Psoas muscle (tissue), 8 donors: Measurements from ENCODE around the gene SCRT2. TPM values are rescaled to one million over a fixed set of nuclear protein-coding genes. Genes with fewer than 3 reads are reported as not detected.
"Not testable (repeated sequence)": the region's sequence is repeated elsewhere in the genome, so short reads cannot be mapped to it uniquely, and the experiment has no call there.

Experiments
- ATAC-seq, 4 donors: fragments of 200-7000 bp; cut with Tn5 transposase; one replicate each; pipeline ENCODE4 v1.9.1; 2020; ENCODE audit warnings: moderate library complexity in 3 of 4, mild to moderate bottlenecking in 2 of 4
- DNase-seq, 2 donors: peaks; one replicate each; pipeline ENCODE4 v3.0.0-alpha.2; 2020
- H3K27ac ChIP-seq: fragments of 200-600 bp; one replicate; pipeline ENCODE4 v1.8.0; 2022
- H3K27me3 ChIP-seq, 3 donors: fragments of 200-600 bp in 1 of 3; one replicate each; pipeline versions ENCODE4 v1.6.1 to v1.8.0; 2013 to 2022; ENCODE audit warnings: low read length in 2 of 3, mild to moderate bottlenecking in 2 of 3, moderate library complexity in 1 of 3; ENCODE audit not compliant: insufficient read depth in 3 of 3
- H3K36me3 ChIP-seq, 2 donors: fragments of 200-600 bp in 1 of 2; one replicate each; pipeline versions ENCODE4 v1.6.1 to v1.8.0; 2013 to 2022; ENCODE audit warnings: low read depth in 1 of 2, mild to moderate bottlenecking in 1 of 2, moderate library complexity in 1 of 2; ENCODE audit not compliant: insufficient read depth in 1 of 2
- H3K4me1 ChIP-seq: fragments of 200-600 bp; one replicate; pipeline ENCODE4 v1.8.0; 2022
- H3K4me3 ChIP-seq: fragments of 200-600 bp; one replicate; pipeline ENCODE4 v1.8.0; 2022; ENCODE audit warnings: mild to moderate bottlenecking
- H3K9me3 ChIP-seq: fragments of 200-600 bp; one replicate; pipeline ENCODE4 v1.8.0; 2022
- WGBS, 3 donors: extraction: QIAGEN DNeasy Blood & Tissue Kit; methylation state at CpG; one replicate each; pipeline versions ENCODE4 v1.1.6 to v1.1.7; 2013; 5-methylcytosine and 5-hydroxymethylcytosine counted together
- intact Hi-C, 2 donors: fragments of 100-400 bp; cut with DNase I; formaldehyde crosslinking; loops; one replicate each; pipeline versions ENCODE4 v1.11.0 to v1.14.2; 2022
- long read RNA-seq, 2 donors: library from polyadenylated mRNA; unstranded; transcript quantifications; one replicate each; pipeline ENCODE4 v2.0.0, GENCODE V29; 2021
- polyA plus RNA-seq, 3 donors: library from polyadenylated mRNA; stranded (reverse); fragments of 200-250 nt; gene quantifications; one replicate each; pipeline ENCODE4 v1.2.3, GENCODE V29; 2013
- total RNA-seq, 4 donors: library from RNA; stranded (reverse); fragmentation: NEBNext Ultra II Directional in 2 of 4; extraction: Animal tissue kit (Norgen Biotek cat#: 25700) in 2 of 4; gene quantifications; one replicate each; pipeline versions ENCODE4 v1.2.1 to v1.2.4, GENCODE V29; 2021 to 2023
- TF ChIP-seq, protein P1 (sequence below): fragments of 200-600 bp; IDR thresholded peaks from one replicate; pipeline ENCODE4 v1.8.0; 2022; ENCODE audit warnings: antibody characterized with exemption
- donor health status: healthy with polysubstance abuse.
- donor health status: DM: no; HTN: no; CAD: no; lungs with moderate emphysema.
- donor health status: Bipolar disorder and iron deficiency.
- donor health status: healthy.
- donor health status: DM: yes; HTN: yes; CAD: no.
- donor health status: DM: no; HTN: no; CAD: no.
- donor health status: DM: no; HTN: no; CAD: no.
- donor health status: DM: yes; HTN: yes; CAD: no.

The SCRT2 gene
- total RNA-seq (not detected), polyA plus RNA-seq (not detected)
- long read RNA-seq, donor 1: 0 reads
- long read RNA-seq, donor 2: 0 reads

DNA sequence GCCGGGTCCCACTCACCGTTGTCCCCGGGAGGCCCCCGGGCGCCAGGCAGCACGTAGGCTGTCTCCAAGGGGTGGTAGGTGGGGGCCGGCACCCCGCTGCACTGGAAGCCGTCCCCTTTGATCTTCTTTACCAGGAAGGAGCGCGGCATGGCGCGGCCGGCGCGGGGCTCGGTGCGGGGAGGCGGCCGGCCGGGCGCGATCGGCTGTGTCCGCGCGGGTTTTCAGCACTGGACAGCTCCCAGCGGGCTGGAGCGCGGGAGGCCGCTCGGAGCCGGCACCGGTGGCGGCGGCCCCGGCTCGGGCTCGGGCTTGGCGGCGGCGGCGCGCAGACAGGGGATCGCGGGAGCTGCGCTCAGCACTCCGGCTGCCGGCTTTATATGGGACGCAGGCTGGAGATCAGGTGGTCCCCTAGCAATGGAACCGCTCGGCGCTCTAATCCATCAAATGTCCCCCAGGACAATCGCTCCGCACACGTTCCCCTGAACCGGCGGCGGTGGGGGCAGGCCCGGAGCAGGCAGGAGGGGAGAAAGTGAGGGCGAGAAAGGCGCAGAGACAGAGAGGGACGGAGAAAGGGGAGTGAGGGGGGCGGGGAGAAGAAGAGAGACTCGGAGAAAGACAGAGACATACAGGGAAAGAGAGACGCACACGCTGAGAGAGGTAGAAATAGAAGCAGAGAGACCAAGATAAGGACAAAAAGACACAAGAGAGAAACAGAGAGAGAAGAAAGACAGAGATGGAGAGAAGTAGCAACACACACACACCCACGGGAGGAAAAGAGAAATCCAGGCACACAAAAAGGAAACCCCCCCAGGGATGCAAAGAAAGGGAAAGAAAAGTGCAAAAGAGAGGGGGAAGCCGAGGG lies at the start of gene SCRT2:
Gene SCRT2 (minus strand): TSS at position 350 of the 862 bp plus-strand sequence. CDS start 201 bp downstream, at position 149.
- Histone ChIP-seq H3K9me3 (no peaks in the 10 kb centered on the region), H3K4me3 (peak within 1 kb of the TSS; percentile 41), H3K27me3 (peaks cover 3 to 45% (median 5%) of the 10 kb centered on the region in 3 donors), H3K36me3 (no peaks in the 10 kb centered on the region), H3K27ac (no peak within 1 kb of the TSS), H3K4me1 (peaks cover 14% of the 10 kb centered on the region)
- DNase-seq (peak; percentile 84 to 91), ATAC-seq (peak; percentile 97 to 99 (median 98))
- TF ChIP-seq, protein P1, sequence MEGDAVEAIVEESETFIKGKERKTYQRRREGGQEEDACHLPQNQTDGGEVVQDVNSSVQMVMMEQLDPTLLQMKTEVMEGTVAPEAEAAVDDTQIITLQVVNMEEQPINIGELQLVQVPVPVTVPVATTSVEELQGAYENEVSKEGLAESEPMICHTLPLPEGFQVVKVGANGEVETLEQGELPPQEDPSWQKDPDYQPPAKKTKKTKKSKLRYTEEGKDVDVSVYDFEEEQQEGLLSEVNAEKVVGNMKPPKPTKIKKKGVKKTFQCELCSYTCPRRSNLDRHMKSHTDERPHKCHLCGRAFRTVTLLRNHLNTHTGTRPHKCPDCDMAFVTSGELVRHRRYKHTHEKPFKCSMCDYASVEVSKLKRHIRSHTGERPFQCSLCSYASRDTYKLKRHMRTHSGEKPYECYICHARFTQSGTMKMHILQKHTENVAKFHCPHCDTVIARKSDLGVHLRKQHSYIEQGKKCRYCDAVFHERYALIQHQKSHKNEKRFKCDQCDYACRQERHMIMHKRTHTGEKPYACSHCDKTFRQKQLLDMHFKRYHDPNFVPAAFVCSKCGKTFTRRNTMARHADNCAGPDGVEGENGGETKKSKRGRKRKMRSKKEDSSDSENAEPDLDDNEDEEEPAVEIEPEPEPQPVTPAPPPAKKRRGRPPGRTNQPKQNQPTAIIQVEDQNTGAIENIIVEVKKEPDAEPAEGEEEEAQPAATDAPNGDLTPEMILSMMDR: no peak
- 1% methylated on average over 47 to 69 of the region's 69 CpGs for WGBS, 3 donors
- intact Hi-C loops: no loop called here

DNA sequence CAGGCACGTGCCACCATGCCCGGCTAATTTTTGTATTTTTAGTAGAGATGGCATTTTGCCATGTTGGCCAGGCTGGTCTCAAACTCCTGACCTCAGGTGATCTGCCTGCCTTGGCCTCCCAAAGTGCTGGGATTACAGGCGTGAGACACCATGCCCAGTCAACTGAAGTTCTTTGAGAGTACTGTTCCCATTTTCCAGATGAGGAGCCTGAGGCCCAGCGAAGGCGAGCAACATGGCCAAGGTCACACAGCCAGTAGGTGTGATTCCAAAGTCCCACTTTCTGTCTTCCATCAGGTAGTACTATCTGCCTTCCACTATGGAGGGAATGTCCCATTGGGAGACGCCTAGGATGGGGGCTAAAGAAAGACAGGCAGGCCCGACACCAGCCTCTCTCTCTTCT lies 49.2 kb upstream of the SCRT2 start:
- not testable (repeated sequence) for H3K36me3 ChIP-seq, H3K4me3 ChIP-seq, H3K4me1 ChIP-seq, H3K9me3 ChIP-seq, ATAC-seq, DNase-seq, H3K27ac ChIP-seq
- intact Hi-C loops: loop anchor here (5.0 kb wide), 2 partner anchors 52 to 72 kb away; partner anchors contain the start of gene SRXN1 (in 1 of the 2)
- 71 to 76% (median 74%) methylated on average over 7 of the region's 7 CpGs for WGBS, 3 donors
- H3K27me3 ChIP-seq: peaks cover 0 to 61% (median 11%) of the 10 kb centered on the region in 3 donors

DNA sequence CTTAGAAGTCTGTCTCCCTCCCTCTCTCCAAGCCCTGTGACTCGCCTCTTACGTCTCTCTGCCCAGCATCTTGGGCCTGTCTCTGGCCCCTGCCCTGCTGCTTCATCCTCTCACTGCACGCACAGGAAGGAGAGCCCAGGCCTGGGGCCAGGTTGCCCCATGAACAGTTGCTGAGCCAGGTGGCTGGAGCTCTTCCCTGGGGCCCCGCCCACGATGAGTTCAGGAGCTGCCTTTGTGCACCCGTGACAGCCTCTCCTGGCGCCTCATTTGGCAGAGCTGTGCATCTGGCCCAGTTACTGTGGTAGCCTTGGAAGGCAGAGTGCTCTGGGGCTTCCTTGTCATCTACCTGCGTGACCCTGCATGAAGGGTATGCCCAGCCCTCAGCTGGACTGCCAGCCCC lies 48.2 kb upstream of the SCRT2 start:
- peak in 1 of 2 donors; percentile 25 for DNase-seq
- Histone ChIP-seq H3K4me1 (peaks cover 4% of the 10 kb centered on the region), H3K27me3 (peaks cover 0 to 60% (median 11%) of the 10 kb centered on the region in 3 donors), H3K4me3 (no peak overlapping the region), H3K36me3 (no peaks in the 10 kb centered on the region), H3K27ac (no peak overlapping the region), H3K9me3 (no peaks in the 10 kb centered on the region)
- intact Hi-C loops: loop anchor here in 1 of 2 donors (5.0 kb wide), 1 partner anchor 51 kb away; no protein-coding TSS in a partner anchor
- WGBS, 3 donors: 29 to 36% (median 34%) methylated on average over 8 of the region's 8 CpGs
- TF ChIP-seq, protein P1: no peak
- ATAC-seq: peak; percentile 60 to 88 (median 81)

DNA sequence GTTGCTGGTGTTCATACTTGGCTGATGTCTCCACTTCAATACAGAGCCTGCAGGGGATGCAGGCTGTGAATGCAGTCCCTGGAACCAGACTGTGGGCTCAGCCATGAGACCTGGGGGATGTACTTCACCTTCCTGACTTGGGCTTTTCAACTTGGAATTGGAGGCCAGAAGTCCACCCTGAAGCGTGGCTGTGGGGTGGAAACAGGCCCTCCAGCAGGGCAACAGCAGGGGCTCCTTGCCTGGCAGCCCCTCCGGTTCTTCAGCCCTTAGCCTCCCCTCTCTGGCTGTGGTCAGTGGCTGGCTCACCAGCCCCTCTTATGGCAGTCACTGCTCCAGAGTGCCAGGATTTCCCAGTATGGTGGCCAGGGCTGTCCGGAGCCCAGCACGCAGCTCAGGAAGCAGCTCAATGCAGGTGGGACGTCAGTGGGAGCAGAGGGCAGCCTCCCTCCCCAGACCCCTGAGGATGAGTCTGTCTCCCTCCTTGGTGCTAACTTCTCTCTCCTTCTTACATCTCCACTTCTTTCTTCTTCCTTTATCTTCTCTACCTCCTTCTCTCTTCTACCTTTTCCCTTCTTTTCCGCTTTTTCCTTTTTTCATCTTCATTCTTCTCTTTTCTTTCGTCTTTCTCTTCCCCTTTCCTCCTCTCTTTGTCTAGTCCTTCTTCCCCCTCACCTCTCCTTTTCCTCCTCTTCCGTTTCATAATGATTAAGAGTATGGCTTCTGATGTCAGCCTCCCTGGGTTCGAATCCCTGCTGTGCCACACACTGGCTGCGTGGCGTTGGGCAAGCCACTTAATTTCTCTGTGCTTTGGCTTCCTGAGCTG lies 47.4 kb upstream of the SCRT2 start:
- Histone ChIP-seq H3K36me3 (no peaks in the 10 kb centered on the region), H3K27me3 (peaks cover 0 to 53% (median 8%) of the 10 kb centered on the region in 3 donors), H3K4me3 (no peak overlapping the region), H3K27ac (no peak overlapping the region), H3K4me1 (no peaks in the 10 kb centered on the region), H3K9me3 (no peaks in the 10 kb centered on the region)
- intact Hi-C loops: loop anchor here in 1 of 2 donors (5.0 kb wide), 1 partner anchor 51 kb away; no protein-coding TSS in a partner anchor
- DNase-seq (no peak), ATAC-seq (no peak)
- TF ChIP-seq, protein P1: no peak
- 77 to 81% (median 77%) methylated on average over 11 of the region's 11 CpGs for WGBS, 3 donors
